HL-60/S4 treated with phorbol 12-myristate 13-acetate at 8.2 ng/mL for 4 days and 3 days (cell line): ENCODE data around the gene GPR141.

Source experiments
- in situ Hi-C: fragments of 300-500 bp; cut with MboI; formaldehyde crosslinking; loops from 2 replicates; pipeline ENCODE4 v1.15.0; 2022; ENCODE audit warnings: low sequenced_read_pairs

Gene GPR141

DNA sequence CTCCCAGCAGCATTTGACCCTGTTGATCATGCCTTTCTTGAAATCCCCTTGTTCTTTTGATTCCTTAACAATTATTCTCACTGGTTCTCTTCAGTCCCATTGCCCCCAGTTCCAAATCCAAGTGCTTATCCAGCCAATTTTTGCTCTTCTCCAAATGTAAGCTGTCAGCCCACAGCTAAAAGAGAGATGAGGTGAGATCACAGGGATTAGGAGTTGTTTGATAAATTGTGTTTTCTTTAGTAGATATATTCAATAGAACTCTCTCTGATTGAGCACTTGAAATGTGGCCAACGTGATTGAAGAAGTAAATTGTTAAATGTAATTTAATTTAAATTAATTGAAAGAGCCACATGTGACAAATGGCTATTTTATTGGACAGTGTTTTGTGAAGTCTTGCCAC, 88.2 kb downstream of the GPR141 start:
- in situ Hi-C loops, result no loop called here

- in situ Hi-C loops, result no loop called here
Measured at GRCh38 chr7:37775921-37776320, 92.4 kb downstream of the GPR141 start.

DNA sequence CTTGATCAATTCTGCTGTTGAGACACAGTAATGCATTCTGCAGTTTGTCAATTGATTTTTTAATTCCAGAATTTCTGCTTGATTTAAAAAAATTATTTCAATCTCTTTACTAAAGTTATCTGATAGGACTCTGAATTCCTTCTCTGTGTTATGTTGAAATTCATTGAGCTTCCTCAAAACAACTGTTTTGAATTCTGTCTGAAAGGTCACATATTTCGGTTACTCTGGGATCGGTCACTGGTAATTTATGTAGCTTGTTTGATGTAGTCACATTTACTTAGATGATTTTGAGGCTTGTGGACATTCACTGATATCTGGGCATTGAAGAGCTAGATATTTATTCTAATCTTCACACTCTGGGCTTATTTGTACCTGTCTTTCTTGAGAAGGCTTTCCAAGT, 97.6 kb downstream of the GPR141 start:
- in situ Hi-C loops, result no loop called here

- in situ Hi-C loops, result no loop called here
Measured at GRCh38 chr7:37782166-37782565, 98.6 kb downstream of the GPR141 start.

DNA sequence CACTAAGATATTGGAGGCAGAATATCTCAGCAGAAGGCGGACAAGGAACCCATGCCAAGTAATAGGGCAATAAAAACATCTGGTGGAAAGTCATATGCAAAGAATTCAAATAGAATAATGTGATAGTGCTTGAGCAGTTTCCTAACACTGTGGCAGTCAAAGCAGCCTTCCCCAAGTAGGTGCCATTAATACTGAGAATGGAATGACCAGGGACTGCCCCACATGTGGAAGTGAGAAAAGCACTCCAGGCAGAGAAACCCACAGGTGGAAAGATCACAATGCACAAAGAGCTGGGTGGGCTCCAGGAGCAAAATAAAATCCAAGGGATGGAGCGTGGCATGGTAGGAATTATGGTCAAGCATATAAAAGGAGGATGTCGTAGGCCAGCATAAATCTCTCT, 100.4 kb downstream of the GPR141 start:
- in situ Hi-C loops, result no loop called here

DNA sequence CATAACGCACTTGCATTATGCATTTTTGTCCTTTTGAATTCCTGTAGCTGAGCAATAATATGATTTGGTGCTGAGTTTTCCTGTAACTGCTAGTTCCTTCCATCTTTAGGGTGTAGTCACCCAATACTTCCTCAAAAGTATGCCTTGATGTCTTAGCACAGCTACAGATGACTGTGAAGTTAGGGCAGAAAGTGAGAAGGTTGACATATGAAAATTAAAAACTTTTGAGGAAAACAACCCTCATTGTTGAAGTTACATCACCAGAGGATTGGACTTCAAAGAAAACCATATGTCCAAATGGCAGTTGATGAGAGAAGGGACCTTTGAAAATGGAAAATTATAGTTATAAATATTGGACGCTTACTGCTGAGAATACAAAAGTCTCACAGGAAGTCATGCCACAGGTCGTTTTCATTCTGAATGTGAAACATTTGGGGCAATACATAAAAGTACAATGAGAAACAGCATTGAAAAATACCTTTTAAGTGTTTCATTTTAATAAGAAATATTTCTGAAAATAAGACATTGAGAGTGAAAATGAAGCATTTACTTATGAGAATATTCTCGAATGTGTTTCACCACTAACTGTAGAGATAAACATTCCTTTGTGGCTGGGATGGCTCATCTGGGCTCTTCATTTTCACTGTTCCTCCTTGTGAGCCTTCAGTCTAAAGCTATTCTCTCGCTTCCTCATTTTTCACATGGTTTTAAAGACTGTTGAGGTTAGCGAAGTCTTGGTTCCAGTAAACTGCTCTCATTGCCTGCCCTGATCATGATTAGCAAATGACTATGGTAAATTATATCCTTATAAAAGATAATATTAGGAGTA, 103.4 kb downstream of the GPR141 start:
- in situ Hi-C loops, result no loop called here
